Measurements from ENCODE around the gene PGA5.

DNA sequence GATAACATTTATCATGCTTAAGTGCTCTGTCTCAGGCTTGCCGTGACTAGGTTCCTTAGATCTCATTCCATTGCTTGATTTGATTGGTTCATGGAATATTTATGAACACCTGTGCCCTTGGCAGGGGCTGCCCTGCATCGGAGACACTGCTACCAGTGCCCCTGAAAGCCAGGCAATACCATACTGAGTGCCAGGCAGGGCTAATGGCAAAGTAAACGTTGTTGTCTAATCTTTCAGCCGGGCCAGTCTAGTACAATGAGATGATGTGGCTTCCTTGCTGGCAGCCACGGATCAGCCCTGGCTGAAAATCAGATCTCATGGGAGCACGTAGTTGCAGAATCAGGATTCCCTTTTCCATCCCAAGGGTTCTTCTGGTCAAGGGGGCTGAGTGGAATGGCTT lies 42.6 kb upstream of the PGA5 start:
- TF ChIP-seq EP300 (IDR thresholded peaks at IDR 0.05) (no peak), POLR2A (IDR thresholded peaks at IDR 0.05) (no peak)
- TF ChIP-seq, protein P1, sequence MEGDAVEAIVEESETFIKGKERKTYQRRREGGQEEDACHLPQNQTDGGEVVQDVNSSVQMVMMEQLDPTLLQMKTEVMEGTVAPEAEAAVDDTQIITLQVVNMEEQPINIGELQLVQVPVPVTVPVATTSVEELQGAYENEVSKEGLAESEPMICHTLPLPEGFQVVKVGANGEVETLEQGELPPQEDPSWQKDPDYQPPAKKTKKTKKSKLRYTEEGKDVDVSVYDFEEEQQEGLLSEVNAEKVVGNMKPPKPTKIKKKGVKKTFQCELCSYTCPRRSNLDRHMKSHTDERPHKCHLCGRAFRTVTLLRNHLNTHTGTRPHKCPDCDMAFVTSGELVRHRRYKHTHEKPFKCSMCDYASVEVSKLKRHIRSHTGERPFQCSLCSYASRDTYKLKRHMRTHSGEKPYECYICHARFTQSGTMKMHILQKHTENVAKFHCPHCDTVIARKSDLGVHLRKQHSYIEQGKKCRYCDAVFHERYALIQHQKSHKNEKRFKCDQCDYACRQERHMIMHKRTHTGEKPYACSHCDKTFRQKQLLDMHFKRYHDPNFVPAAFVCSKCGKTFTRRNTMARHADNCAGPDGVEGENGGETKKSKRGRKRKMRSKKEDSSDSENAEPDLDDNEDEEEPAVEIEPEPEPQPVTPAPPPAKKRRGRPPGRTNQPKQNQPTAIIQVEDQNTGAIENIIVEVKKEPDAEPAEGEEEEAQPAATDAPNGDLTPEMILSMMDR (IDR thresholded peaks at IDR 0.05), result no peak
